HG03432 (cell line): ENCODE results near the gene GCA.

ENCODE experiments used
- ATAC-seq: cut with Tn5 transposase; IDR thresholded peaks from one replicate; pipeline ENCODE4 v1.9.1; 2021; ENCODE audit warnings: mild to moderate bottlenecking, moderate library complexity; ENCODE audit not compliant: unreplicated experiment

Gene GCA, protein sequence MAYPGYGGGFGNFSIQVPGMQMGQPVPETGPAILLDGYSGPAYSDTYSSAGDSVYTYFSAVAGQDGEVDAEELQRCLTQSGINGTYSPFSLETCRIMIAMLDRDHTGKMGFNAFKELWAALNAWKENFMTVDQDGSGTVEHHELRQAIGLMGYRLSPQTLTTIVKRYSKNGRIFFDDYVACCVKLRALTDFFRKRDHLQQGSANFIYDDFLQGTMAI

DNA sequence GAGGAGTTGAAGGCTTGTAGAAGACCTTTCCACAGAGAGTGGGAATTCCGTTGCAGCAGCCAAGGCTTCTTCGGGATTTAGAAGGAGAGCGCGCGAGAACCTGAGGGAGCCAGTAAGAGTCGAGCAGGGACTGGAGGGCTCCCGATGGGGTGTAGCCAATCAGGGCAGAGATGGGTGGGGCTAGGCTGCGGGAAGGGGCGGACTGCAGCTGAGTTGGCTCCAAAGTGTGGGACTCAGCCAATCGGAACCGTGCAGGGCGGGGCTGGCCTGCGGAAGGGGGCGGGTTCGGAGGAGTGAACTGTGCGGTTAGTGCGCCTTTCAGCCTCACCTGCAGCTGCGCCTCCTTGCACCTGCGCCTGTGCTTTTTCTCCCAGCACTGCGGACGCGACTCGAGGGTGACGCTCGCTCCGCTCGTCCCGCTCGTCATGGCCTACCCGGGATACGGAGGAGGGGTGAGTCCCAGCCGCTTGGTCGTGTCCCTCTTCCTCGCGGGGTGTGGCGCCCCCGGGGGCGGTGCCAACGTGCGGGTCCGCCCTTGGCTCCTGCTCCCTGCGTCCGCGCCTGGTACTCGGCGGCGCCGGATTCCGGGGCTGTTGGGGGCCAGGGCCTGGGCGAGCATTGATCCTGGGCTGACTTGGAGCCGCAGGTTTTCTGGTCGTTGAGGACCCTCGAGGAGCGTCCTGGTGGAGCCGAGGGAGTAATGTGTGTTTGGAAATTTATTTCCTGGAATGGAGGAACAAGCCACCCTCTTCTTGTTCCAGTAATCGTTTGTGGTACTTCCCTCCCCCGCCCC lies at the start of gene GCA:
Gene GCA, plus strand, starts transcription at position 309 of the 793 bp plus-strand sequence. Its CDS starts 117 bp downstream, at position 426.
- ATAC-seq, result peak; percentile 98

DNA sequence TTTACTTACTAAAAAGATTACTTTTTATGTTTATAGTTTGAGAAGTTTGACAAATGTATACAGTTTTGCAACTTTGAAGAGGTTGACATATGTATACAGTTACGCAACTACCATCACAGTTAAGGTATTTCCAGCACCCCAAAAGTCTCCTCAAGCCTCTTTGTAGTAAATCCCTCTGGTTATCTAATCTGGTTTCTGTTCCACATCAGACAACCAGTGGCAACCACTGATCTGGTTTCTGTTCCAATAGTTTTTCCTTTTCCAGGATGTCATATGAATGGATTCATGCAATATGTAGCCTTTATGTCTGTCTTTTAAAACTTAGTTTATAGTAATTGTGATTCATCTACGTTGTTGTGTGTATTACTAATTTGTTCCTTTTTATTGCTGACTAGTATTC lies 48.9 kb upstream of the GCA start:
- ATAC-seq, result no peak

DNA sequence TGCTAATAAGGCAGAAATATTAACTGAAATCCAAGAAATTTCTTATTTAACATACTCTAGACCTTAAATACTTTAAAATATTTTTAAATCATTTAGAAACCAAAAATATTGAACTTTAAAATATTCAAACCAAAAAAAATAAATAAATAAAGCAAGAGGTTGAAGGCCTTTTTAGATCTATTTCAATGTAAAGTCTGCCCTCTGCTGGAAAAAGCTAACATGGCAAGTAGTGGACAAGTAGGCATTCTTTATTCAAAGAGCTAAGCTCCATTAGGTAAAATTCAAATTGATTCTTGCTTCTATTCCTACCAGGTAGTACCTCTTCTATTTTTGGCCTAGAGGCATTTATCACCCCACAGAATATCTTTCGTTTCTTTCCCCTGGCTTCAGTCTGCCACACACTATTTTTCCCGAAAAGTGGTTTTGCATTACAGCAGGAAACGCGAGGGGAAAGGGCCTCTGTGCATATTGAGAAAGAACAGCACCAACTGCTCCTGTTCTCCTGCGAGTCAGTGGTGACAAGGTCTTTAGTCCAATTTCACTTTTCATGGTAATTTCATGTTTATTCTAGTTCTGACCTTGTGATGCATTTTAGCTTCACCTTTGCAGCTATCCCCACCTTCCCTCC lies 45.9 kb upstream of the GCA start:
- peak; percentile 61 for ATAC-seq

DNA sequence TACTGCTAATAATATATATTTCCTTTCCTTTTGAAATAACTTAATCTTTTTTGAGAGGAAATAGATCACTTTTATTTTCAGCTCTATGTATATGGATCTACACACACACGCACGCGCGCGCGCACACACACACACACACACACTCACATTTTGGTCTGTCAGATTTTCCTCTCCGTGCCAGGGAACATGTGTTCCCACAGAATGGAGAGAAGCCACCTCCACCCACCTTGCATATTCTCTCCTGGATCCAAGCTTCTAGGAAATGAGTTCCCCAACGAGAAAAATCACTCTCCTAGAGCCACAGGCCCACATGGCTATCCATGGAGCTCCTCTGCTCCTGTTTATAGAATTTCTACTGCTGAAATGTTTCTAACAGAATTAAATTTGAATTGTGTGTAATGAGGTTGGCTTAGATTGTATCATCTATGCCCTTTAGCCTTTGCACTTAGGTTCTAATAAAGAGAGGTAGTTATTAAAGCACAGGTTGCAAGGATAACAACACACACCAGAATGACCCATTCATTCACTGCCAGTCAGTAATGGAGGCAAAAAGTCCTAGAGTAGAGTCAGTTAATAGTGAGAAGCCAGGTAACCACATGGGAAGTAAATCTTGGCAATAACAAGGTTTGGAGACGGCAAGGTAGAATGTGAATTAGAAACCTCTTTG lies 45.1 kb upstream of the GCA start:
- ATAC-seq, result no peak

DNA sequence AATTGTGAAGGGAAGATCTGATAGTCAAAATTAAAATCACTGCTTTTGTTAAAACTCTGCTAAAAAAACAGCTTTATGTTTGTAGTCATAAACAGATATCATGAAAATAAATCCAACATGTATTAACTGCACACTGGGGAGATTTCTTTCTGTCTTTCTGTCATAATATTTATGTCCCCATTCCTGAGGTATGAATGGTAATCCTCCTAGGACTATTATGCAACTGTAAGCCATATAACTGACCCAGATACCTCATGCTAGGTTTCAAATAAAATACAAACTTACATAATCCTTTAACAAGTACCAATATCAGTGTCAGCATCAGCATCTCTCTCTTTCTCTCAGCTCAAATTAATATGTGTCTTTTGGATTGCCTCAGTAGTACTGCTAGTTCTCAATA lies 43.7 kb upstream of the GCA start:
- ATAC-seq, result no peak

DNA sequence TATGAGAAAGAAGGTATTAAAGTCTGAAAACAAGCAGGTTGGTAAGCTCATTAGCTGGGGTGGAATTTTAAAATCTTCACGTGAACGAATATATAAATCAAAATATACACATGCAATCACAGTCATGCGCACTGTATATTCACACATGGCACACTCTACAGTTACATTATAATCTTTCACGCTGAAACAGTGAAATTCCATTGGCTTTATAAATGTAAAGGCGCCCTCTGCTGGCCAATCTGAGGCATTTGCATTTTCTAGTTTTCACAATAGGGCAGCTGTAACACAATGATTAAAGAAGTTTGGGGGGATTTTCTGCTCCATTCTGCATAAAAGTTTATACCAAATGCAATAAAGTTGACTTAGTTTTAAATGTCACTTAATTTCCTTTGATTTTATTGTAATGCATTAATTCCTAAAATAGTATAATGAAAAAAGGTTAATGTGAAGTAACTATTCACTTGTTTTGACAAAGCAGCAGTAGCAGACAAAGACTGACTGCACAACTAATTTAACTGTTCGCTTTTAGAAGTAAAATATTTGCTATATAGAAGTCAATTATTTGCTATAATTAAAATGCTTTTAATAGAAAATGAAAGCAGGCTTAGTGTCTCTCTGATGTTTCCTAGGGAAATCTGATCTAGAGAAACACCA lies 42.7 kb upstream of the GCA start:
- peak; percentile 89 for ATAC-seq

DNA sequence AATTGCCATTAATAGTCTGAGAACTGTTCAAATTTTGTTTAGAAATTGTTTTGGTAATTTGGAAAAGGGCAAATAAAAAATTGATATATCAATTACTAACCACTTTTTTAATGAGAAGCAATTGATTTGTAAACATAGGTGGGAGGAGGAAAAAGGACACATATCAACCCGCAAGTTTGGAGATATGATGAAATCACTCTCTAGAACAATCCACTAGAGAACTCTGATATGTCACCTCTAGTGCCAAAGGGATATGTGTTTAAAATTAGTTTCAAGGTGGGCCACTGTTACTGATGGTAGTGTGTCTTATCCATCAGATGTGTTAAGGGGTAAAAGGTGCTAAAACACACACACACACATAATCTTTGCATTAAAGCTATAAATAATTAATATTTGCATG lies 42.1 kb upstream of the GCA start:
- ATAC-seq, result no peak

DNA sequence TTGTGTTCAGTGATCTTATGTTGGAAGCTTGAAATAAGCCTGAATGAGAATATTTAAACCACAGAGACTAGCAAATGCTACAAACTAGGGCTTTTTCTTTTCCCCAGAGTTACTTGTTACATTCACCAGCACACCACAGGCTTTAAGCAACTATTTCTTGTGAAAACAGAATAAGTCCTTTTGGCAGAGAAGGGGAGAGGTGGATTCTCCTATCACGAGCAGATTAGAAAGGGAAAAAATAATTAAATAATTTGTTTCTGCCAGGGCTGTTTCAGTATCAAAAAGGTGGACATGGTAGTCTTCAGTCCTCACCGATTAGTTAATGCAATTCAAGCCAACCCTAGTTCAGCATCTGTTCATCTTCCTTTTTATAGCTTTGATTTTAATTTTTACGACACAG lies 38.0 kb upstream of the GCA start:
- ATAC-seq, result no peak

DNA sequence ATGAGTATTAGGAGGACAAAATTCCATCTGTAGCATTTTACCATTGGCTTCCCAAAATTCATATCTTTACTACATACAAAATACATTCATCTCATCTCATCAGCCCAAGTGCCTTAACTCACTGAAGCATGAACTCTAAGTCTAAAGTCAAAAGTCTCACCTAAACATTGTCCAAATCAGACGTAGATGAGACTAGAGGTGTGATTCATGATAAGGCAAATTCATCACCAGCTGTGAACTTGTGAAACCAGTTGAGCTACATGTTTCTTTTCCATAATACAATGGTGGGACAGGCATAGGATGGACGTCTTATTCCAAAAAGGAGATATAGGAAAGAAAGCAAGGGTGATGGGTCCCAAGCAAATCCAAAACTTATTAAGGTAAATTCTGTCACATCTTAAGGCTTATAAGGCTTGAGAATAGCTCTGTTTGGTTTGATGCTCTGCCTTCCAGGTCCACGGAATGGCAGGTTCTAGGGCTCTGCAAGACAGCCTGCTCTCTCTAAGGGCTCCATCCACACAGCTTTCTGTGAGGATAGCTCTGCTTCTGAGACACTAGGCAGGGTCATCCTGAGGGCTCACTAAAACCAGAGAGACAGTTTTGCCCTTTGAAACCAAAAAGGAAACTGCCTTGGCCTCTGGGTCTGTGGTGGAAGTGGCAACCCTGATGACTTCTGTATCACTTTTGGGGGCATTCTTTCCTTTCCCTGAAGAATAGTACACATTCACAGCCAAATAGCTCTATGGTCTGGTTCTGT lies 35.0 kb upstream of the GCA start:
- ATAC-seq, result peak; percentile 77

DNA sequence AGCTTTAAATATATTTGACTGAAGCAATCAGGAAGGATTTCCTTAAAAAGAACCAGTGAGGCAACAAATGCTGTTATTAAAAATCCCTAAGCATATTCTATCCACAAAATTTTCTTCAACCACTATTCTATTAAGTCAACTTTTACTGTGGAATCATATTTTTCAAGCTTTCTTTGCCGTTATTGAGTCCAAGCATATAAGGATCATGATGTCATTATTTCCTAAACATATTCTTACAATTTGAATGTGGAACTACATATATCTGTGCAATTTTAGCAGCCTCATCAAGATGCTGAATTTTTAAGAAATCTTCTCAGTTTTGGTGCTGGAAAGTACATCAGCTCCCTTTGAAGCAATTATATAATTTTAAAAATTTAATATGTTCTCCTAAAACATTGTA lies 31.1 kb upstream of the GCA start:
- no peak for ATAC-seq

DNA sequence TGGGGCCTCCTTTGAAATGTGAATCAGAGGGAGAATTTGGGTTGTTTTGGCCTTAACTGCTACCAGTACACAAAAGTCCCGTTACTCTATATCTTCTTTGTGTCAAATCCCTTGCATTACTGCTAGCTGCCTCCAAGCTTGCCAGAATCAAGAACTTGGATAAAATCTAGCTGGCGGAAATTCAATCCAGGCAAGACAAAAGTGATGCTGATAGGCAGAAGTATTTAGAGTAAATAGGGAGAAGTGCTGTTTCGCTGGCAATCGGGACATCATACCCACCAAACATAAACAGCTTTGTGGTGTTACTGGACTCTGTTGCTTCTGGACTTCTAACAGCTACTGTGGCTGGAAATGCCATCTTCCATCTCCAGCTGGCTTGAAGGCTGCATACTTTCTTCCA lies 28.0 kb upstream of the GCA start:
- ATAC-seq, result no peak

DNA sequence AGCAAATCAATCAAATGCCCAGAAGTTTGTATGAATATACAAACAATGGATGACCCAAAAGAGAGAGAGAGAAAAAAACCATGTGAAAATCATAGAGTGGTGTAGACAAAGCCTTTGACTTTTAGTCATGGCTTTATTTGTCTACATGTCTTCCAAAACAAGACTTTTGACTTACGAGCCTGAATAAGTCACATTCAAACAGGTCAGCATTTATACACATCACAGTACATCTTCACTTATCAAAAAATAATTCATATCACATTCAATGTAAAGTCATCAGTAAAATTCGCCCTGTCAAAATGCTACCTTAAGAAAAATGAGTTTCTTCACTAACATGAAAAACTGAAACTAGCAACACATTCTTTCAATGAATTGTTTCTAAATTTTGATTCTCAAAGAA lies 27.3 kb upstream of the GCA start:
- ATAC-seq, result no peak

DNA sequence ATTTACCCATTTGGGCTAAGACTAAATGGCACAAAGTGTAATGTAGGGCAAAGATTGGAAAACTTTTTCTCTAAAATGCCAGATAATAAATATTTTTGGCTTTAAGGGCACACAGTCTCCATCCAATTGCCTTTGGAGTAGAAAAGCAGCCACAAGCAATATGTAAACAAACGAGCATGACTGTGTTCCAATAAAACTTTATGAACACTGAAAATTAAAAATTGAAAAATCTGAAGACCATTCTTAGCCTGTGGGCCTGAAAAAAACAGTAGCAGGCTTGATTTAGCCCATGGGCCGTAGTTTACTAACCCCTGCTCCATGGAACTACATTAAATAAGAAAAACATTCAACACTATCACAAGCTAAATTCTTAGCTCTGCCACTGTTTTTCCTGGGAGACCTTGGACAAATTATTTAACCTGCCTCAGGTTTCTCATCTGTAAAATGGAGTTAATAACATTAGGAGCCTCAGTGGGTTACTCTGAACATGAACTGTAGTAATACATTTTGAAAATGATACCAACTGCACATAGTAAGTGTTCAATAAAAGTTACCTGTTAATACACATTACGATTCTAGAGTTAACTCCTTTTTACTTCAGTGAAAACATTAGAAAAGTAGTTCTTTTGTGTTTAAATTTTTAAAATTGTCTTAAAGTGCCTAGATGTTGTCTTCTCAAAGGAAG lies 26.7 kb upstream of the GCA start:
- no peak for ATAC-seq

DNA sequence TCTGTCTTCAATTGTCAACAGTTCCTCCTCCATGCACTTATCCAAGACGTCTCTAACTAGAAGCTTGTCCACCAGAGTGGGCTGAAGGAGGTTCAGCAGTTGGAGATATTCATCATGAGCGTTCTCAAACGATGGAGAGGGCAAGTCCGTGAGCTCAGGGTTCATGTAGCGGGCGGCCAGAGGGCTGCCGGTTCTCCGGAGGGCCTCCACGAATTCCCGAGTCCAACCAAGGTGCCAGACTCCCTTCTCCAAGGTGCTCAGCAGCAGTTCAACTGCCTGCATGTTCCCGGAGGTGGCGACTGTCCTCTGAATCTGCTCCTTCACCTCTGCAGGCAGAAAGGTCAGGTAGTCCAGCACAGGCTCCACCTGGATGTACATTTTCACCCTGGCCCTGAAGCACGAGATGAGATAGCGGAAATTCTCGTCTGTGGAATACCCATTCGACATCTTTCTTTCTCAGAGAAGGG lies 26.0 kb upstream of the GCA start:
- ATAC-seq, result peak; percentile 3

DNA sequence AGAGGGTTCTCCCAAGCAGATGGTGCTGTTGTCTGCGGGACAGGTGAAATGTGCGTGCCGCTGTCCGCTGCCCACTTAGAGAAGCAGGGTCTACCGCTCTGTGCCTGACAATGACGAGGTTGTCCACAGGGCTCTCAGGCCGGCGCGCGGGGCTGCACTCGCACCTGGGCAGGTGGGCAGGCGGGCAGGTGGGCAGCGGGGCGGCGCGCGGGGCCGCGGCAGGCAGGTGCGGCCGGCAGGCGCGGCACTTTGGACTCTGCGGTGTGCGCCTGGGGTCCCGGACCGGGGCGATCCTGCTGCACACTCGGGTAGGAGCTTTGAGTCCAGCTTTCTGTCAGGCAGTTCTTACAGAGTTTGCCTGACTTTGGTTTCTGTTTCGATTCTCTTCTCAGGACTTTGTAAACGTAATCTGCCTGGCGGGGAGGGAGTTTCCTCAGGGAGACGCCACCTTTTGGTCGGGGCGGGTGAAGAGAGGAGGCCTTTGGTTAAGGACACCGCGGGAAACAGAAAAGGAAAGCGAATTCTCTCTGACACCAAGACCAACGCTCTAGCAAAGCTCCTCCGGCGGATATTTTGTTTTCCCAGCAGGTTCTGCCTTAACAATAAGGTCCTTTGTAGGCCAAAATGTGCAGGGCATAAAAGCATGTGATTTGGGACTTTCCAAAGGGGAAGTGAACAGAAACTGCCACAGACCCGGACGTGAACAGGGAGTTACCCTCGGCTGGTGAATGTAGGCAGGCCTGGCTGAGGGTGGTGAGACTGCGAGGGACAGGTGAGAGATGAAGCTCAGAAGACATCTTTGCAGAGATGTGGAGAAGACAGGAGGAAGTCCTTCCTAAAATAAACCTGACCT lies 25.4 kb upstream of the GCA start, which contains the start of gene IFIH1:
Gene IFIH1, minus strand, starts transcription at position 357 of the 853 bp plus-strand sequence. CDS start 377 bp downstream, outside the sequence.
- ATAC-seq, result peak; percentile 86

DNA sequence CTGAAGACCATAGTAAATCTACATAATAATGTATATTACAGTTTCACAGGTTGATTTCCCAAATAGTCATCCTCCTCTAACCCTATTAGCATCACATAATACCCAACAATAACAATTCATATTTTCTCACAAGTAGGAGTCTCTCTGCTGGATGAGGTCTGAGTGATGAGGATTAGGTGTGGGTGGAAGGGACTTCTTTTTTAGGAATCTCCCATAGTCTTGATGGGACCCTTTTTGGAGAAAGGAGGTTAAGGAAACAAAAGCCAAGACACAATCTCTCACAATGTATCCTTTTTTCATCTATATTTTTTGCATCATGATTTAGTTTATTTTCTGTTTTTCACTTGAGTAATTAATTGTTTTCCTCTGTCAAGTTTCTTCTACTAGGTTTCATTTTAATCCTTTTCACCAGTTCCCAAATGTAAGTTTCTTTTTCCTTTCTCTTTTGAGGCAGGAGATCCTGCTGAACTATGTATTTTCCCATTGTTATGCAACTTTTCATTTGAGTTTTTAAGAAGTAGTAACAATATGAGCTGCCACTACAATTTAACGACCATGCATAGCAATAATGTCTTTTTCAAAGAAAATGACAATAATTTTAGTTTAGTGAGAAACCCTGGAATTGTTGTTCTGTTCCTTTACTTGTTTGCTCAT lies 22.9 kb upstream of the GCA start:
- ATAC-seq, result no peak

DNA sequence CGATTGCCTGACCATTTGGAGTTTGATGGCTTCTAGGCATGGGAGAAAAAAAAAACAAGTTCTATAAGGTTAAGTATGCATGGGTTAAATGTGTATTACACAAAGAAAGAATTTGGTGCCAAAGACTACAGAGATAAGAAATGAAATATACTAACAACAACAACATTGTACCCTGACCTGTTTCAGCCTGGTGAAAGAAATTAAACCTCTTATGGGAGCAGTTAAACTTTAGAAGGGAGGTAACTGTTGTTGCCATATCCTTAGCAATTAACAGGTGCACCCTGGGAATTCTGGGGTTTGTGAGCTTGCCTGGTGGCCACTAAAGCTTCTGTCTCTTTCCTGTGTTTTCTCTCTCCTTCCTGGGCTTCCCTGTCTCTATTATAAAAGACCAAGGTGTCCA lies 19.0 kb upstream of the GCA start:
- ATAC-seq, result no peak

DNA sequence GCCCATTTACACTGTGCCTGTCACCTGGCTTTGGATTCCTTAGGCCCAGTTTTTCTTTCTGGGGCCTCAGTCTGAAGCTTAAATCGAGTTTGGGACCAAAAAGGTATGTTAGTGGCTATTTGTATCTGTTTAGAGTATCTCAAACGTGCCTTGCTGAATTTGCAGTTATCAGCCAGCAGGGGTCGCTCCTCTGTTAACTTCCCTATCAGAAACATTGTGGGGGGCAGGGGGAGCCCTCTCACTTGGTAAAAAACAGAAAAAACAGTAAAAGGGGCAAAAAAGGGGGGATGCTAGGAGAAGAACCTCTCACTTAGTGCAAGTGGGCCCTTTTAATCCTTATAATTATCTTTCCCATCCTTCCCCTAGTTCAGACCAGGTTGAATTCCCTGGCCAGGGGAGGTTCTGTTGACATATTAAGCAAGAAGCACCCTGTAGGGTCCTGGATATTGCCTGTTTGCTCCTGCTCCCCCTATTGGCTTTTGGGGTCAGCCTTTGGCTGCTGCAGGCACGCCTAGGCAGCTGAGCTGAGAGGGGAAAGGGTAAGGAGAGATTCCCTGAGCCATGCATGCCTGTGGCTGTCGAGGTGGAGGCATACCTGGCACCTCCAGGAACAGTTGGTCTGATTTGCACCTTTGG lies 16.7 kb upstream of the GCA start:
- no peak for ATAC-seq
